H1 (cell line): ENCODE data around the gene C12orf76. TPM values are rescaled to one million over a fixed set of nuclear protein-coding genes. Genes with fewer than 3 reads are reported as not detected.

ENCODE experiments used
- ASH2L ChIP-seq: fragments of 200-600, 300-600 bp; sonication (generic); IDR thresholded peaks from one replicate; pipeline ENCODE4 v1.7.1; 2017; ENCODE audit warnings: low read length
- CHD1 ChIP-seq: IDR thresholded peaks from 2 replicates; pipeline ENCODE4 v1.6.1; 2012; ENCODE audit warnings: low read depth, low read length, improper control_type of control experiment
- CREB1 ChIP-seq: IDR thresholded peaks from 2 replicates; pipeline ENCODE4 v1.6.1; 2012; ENCODE audit warnings: inconsistent platforms
- EZH2 ChIP-seq: fragments of 200-600 bp; sonication (generic); IDR thresholded peaks from 2 replicates; pipeline ENCODE4 v1.7.1; 2012; ENCODE audit warnings: low read depth, mild to moderate bottlenecking, moderate library complexity, low read length, inconsistent platforms; ENCODE audit not compliant: severe bottlenecking
- RAD21 ChIP-seq, 2 experiments: IDR thresholded peaks in 1 of 2; conservative IDR thresholded peaks in 1 of 2; 2 replicates each; pipeline ENCODE4 v1.6.1; 2011; ENCODE audit warnings: low read depth in 2 of 2, low read length in 2 of 2, improper control_type of control experiment in 1 of 2, inconsistent platforms in 1 of 2, mild to moderate bottlenecking in 1 of 2, moderate library complexity in 1 of 2
- RXRA ChIP-seq: IDR thresholded peaks from 2 replicates; pipeline ENCODE4 v1.6.1; 2011; ENCODE audit warnings: low read depth, mild to moderate bottlenecking, low read length, moderate library complexity; ENCODE audit not compliant: insufficient read depth
- SAP30 ChIP-seq: fragments of 300-600 bp; sonication (generic); IDR thresholded peaks from 2 replicates; pipeline ENCODE4 v1.7.1; 2012; ENCODE audit warnings: low read length, moderate library complexity, mild to moderate bottlenecking, inconsistent platforms; ENCODE audit not compliant: insufficient read depth, insufficient replicate concordance
- SUZ12 ChIP-seq: fragments of 200-600 bp; sonication (generic); IDR thresholded peaks from 2 replicates; pipeline ENCODE4 v1.6.1; 2012; ENCODE audit warnings: mild to moderate bottlenecking, inconsistent platforms, low read length, moderate library complexity, mixed read lengths
- YY1 ChIP-seq: IDR thresholded peaks from 2 replicates; pipeline ENCODE4 v1.6.1; 2011; ENCODE audit warnings: low read depth, mild to moderate bottlenecking, low read length
- polyA plus RNA-seq, 7 experiments: library from polyadenylated mRNA; depleted of rRNA in 3 of 7; stranded (reverse) in 5 of 7; unstranded in 2 of 7; fragments of >200 nt in 5 of 7; fragments of 200-250 nt in 2 of 7; gene quantifications; 1 replicate in 5 of 7; 2 replicates in 1 of 7; 4 replicates in 1 of 7; pipeline versions ENCODE4 v1.2.1 to v1.2.3, GENCODE V29; 2011 to 2013; ENCODE audit warnings: missing spikeins in 2 of 7, mixed read lengths in 2 of 7
- total RNA-seq: library from RNA; stranded (reverse); fragmentation: NEBNext Ultra II Directional; extraction: Animal tissue kit (Norgen Biotek cat#: 25700); gene quantifications from 2 replicates; pipeline ENCODE4 v1.2.1, GENCODE V29; 2021
- TF ChIP-seq, protein P1 (sequence below): IDR thresholded peaks from 2 replicates; pipeline ENCODE4 v1.6.1; 2012; ENCODE audit warnings: inconsistent platforms
- TF ChIP-seq, protein P2 (sequence below): IDR thresholded peaks from 2 replicates; pipeline ENCODE4 v1.6.1; 2011; ENCODE audit warnings: low read length, improper control_type of control experiment
- TF ChIP-seq, protein P3 (sequence below): IDR thresholded peaks from 2 replicates; pipeline ENCODE4 v1.6.1; 2012; ENCODE audit warnings: inconsistent platforms
- TF ChIP-seq, protein P4 (sequence below), 3 experiments: IDR thresholded peaks; 1 replicate in 2 of 3; 2 replicates in 1 of 3; pipeline versions ENCODE4 v1.5.1 to v1.6.1; 2011; ENCODE audit warnings: low read length in 3 of 3, mild to moderate bottlenecking in 3 of 3, inconsistent platforms in 2 of 3, low read depth in 1 of 3, moderate library complexity in 1 of 3; ENCODE audit not compliant: insufficient read depth in 1 of 3; ENCODE audit errors: control extremely low read depth in 1 of 3

Gene C12orf76
- total and polyA plus RNA-seq, 2 of the 8 experiments (the other 6 are each of a cell fraction or from before 2014, with no cell fraction given): 14.4 to 18.6 TPM

DNA sequence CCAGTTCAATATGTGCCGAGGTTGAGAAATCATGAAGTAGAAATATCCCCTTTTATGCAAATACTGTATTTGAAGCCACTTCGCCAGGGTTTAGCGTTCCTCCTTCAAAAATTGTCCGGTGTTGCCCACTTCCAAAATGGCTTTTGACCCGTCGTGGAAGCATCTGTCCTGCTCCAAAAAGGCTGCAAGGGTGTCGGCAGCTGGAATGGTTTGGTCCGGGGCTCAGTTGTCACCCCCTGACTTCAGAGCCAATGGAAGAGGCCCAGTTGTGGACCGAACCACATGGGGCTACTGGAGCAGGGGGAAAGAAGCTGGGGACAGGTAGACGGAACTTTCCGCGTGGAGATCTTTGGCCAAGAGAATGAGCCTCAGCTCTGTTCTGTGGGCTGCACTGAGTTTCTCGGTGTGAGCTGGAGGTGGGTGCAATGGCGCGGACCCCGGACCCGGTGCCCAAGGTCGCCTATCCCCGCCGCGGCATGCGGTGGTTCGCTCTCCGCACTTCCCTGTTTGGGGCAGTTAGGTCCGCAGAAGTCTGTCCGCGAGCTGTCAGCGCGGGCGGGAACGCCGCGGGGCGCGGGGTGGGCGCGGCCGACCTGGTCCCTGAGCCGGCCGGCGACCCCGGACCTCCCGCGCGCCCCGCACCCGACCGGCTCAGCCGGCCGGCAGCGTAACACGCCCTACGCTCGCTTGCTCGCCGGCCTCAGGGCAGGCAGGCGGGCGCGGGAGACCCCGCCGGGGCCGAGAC lies 49.2 kb downstream of the C12orf76 start, which contains the start of gene ANKRD13A (continued):
- TF ChIP-seq, protein P1, sequence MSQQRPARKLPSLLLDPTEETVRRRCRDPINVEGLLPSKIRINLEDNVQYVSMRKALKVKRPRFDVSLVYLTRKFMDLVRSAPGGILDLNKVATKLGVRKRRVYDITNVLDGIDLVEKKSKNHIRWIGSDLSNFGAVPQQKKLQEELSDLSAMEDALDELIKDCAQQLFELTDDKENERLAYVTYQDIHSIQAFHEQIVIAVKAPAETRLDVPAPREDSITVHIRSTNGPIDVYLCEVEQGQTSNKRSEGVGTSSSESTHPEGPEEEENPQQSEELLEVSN: peak; percentile 86
- TF ChIP-seq CHD1: peak; percentile 99
- TF ChIP-seq SUZ12: no peak
- TF ChIP-seq, protein P2, sequence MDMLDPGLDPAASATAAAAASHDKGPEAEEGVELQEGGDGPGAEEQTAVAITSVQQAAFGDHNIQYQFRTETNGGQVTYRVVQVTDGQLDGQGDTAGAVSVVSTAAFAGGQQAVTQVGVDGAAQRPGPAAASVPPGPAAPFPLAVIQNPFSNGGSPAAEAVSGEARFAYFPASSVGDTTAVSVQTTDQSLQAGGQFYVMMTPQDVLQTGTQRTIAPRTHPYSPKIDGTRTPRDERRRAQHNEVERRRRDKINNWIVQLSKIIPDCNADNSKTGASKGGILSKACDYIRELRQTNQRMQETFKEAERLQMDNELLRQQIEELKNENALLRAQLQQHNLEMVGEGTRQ: peak; percentile 32; the same call in 1 of the 2 replicates
- peak; percentile 99 for TF ChIP-seq YY1
- TF ChIP-seq CREB1: peak; percentile 65
- no peak for TF ChIP-seq SAP30
- TF ChIP-seq, protein P3, sequence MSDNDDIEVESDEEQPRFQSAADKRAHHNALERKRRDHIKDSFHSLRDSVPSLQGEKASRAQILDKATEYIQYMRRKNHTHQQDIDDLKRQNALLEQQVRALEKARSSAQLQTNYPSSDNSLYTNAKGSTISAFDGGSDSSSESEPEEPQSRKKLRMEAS: peak; percentile 89
- TF ChIP-seq RXRA: no peak
- TF ChIP-seq, protein P4, sequence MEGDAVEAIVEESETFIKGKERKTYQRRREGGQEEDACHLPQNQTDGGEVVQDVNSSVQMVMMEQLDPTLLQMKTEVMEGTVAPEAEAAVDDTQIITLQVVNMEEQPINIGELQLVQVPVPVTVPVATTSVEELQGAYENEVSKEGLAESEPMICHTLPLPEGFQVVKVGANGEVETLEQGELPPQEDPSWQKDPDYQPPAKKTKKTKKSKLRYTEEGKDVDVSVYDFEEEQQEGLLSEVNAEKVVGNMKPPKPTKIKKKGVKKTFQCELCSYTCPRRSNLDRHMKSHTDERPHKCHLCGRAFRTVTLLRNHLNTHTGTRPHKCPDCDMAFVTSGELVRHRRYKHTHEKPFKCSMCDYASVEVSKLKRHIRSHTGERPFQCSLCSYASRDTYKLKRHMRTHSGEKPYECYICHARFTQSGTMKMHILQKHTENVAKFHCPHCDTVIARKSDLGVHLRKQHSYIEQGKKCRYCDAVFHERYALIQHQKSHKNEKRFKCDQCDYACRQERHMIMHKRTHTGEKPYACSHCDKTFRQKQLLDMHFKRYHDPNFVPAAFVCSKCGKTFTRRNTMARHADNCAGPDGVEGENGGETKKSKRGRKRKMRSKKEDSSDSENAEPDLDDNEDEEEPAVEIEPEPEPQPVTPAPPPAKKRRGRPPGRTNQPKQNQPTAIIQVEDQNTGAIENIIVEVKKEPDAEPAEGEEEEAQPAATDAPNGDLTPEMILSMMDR (IDR thresholded peaks at IDR 0.05; ENCODE audit: control extremely low read depth in 1 of 3, insufficient read depth in 1 of 3, low read depth in 1 of 3, low read length in 3 of 3): no peak
- peak; percentile 78 for TF ChIP-seq ASH2L
- TF ChIP-seq EZH2: no peak
- TF ChIP-seq RAD21 (IDR thresholded peaks at IDR 0.05 in 1 of 2, conservative IDR thresholded peaks at IDR 0.05 in 1 of 2; ENCODE audit: low read depth in 2 of 2, low read length in 2 of 2): no peak
